ENCODE data around the gene MLLT6. TPM values are rescaled to one million over a fixed set of nuclear protein-coding genes. Genes with fewer than 3 reads are reported as not detected.

The MLLT6 gene
- total and polyA plus RNA-seq, 2 of the 13 experiments (the other 11 are each of a cell fraction or from before 2014, with no cell fraction given) = 50.7 to 69.5 TPM

- TF ChIP-seq, protein P1, sequence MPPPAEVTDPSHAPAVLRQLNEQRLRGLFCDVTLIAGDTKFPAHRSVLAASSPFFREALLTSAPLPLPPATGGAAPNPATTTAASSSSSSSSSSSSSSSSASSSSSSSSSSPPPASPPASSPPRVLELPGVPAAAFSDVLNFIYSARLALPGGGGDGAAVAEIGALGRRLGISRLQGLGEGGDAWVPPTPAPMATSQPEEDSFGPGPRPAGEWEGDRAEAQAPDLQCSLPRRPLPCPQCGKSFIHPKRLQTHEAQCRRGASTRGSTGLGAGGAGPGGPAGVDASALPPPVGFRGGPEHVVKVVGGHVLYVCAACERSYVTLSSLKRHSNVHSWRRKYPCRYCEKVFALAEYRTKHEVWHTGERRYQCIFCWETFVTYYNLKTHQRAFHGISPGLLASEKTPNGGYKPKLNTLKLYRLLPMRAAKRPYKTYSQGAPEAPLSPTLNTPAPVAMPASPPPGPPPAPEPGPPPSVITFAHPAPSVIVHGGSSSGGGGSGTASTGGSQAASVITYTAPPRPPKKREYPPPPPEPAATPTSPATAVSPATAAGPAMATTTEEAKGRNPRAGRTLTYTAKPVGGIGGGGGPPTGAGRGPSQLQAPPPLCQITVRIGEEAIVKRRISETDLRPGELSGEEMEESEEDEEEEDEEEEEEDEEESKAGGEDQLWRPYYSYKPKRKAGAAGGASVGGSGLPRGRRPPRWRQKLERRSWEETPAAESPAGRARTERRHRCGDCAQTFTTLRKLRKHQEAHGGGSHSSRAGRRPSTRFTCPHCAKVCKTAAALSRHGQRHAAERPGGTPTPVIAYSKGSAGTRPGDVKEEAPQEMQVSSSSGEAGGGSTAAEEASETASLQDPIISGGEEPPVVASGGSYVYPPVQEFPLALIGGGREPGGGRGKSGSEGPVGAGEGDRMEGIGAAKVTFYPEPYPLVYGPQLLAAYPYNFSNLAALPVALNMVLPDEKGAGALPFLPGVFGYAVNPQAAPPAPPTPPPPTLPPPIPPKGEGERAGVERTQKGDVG (CRISPR knock-in tag; IDR thresholded peaks at IDR 0.05; ENCODE audit: borderline replicate concordance) = no peak
- TF ChIP-seq ZBED4 (CRISPR knock-in tag; IDR thresholded peaks at IDR 0.05; ENCODE audit: borderline replicate concordance) = no peak
- TF ChIP-seq RFXANK (CRISPR knock-in tag; IDR thresholded peaks at IDR 0.05) = no peak
- peak in 1 of 2 experiments; percentile 32; a peak in 2 of 4 replicates for TF ChIP-seq POLR2A (IDR thresholded peaks at IDR 0.05; ENCODE audit: insufficient read depth in 1 of 2, low read depth in 2 of 2, low read length in 2 of 2)
- TF ChIP-seq SYNCRIP (IDR thresholded peaks at IDR 0.05; ENCODE audit: insufficient read depth, low read depth, low read length) = no peak
- TF ChIP-seq, protein P2, sequence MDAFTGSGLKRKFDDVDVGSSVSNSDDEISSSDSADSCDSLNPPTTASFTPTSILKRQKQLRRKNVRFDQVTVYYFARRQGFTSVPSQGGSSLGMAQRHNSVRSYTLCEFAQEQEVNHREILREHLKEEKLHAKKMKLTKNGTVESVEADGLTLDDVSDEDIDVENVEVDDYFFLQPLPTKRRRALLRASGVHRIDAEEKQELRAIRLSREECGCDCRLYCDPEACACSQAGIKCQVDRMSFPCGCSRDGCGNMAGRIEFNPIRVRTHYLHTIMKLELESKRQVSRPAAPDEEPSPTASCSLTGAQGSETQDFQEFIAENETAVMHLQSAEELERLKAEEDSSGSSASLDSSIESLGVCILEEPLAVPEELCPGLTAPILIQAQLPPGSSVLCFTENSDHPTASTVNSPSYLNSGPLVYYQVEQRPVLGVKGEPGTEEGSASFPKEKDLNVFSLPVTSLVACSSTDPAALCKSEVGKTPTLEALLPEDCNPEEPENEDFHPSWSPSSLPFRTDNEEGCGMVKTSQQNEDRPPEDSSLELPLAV (CRISPR knock-in tag; conservative IDR thresholded peaks at IDR 0.05; ENCODE audit: low read depth) = no peak
- TF ChIP-seq ZHX2 (IDR thresholded peaks at IDR 0.05; ENCODE audit: low read depth) = no peak
- no peak for TF ChIP-seq ZHX2 (CRISPR knock-in tag; IDR thresholded peaks at IDR 0.05; ENCODE audit: borderline replicate concordance)
- TF ChIP-seq GATAD1 (CRISPR knock-in tag; IDR thresholded peaks at IDR 0.05) = no peak
- no peak for TF ChIP-seq REPIN1 (CRISPR knock-in tag; IDR thresholded peaks at IDR 0.05; ENCODE audit: borderline replicate concordance, low read depth)
- no peak for TF ChIP-seq E2F1 (CRISPR knock-in tag; IDR thresholded peaks at IDR 0.05)
- TF ChIP-seq SIX4 (CRISPR knock-in tag; IDR thresholded peaks at IDR 0.05) = no peak
Measured at GRCh38 chr17:38705803-38706504, 881 bp downstream of the MLLT6 start (continued).

Data from HepG2 (cell line).